NCI-H524 (cell line): Measurements from ENCODE around the gene MAML1.

ENCODE experiments used
- DNase-seq, 2 experiments: peaks; one replicate each; lab custom pipeline; 2025; lab: John Stamatoyannopoulos, UW

MAML1 gene

GRCh38 chr5:179822059-179822432, 89.4 kb downstream of the MAML1 start:
- DNase-seq: no peak

- no peak for DNase-seq
Observed at GRCh38 chr5:179822444-179822990, 89.9 kb downstream of the MAML1 start.

DNA sequence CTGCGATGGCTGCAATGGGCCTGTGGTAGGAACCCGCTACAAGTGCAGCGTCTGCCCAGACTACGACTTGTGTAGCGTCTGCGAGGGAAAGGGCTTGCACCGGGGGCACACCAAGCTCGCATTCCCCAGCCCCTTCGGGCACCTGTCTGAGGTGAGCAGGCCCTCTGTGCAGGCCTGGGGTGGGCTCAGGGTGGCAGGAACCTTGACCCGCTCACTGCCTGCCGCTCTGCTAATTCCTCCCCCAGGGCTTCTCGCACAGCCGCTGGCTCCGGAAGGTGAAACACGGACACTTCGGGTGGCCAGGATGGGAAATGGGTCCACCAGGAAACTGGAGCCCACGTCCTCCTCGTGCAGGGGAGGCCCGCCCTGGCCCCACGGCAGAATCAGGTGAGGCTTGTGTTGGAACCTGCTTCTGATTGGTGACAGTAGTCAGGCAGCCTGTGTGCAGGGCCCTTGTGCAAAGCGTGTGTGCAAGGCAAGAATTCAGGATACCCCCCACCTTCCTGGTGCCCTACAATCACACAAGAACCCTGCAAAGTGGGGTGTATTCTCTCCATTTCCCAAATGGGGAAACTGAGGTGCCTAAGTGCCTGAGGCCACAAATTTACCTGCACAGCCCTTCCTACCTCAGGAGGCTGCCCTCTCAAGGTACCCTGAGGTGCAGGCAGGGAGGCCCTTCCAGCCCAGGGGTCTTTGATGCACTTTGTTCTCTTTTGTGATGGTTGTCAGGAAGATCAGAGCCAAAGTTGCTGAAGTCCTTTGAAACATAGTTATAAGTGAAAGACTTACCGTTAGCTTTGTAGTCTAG, 91.5 kb downstream of the MAML1 start:
- DNase-seq: no peak

GRCh38 chr5:179824745-179825112, 92.1 kb downstream of the MAML1 start:
- no peak for DNase-seq

DNA sequence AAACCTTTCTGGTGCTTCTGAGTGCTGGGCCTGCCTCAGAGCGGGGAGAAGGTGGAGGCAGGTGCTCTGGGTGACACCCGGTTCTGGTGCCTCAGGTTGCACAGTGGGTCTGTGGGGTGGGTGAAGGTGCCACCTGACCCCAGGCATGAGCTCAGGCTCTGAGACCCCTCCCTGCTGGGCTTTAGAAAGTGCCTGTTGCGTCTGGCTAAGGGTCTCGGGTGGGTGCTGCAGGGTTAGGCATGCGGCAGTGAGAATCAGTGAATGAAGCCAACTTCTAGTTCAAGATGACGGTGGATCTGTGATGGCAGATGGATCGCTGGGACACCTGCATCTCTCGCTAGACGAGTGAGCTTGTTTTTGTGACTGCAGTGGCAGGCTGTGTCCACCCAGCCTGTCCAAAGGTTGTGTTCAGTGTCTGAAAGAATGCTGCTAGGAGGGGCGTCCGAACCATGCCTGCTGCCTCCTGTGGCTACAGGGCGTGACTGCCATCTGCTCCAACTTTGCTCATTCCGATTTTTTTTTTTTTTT, 93.1 kb downstream of the MAML1 start:
- peak in 1 of 2 experiments; percentile 17 for DNase-seq
